Upper lobe of right lung (tissue), 1 donor: Measurements from ENCODE around the gene PSMD14. TPM values are rescaled to one million over a fixed set of nuclear protein-coding genes. Genes with fewer than 3 reads are reported as not detected.

ENCODE experiments used
- ATAC-seq: fragments of 200-7000 bp; cut with Tn5 transposase; one replicate; pipeline ENCODE4 v1.9.1; 2020; ENCODE audit warnings: mild to moderate bottlenecking, moderate library complexity
- DNase-seq: peaks from one replicate; pipeline ENCODE4 v3.0.0-alpha.2; 2020
- H3K27ac ChIP-seq: fragments of 200-600 bp; one replicate; pipeline ENCODE4 v1.8.0; 2022
- H3K27me3 ChIP-seq: fragments of 200-600 bp; one replicate; pipeline ENCODE4 v1.8.0; 2022; ENCODE audit warnings: mild to moderate bottlenecking
- H3K36me3 ChIP-seq: fragments of 200-600 bp; one replicate; pipeline ENCODE4 v1.8.0; 2022
- H3K4me1 ChIP-seq: fragments of 200-600 bp; one replicate; pipeline ENCODE4 v1.8.0; 2022
- H3K4me3 ChIP-seq: fragments of 200-600 bp; one replicate; pipeline ENCODE4 v1.8.0; 2022; ENCODE audit warnings: mild to moderate bottlenecking
- H3K9me3 ChIP-seq: fragments of 200-600 bp; one replicate; pipeline ENCODE4 v1.8.0; 2022
- intact Hi-C: fragments of 100-400 bp; cut with DNase I; formaldehyde crosslinking; loops from one replicate; pipeline ENCODE4 v1.11.0; 2022
- total RNA-seq: library from RNA; stranded (reverse); fragmentation: NEBNext Ultra II Directional; extraction: Animal tissue kit (Norgen Biotek cat#: 25700); gene quantifications from one replicate; pipeline ENCODE4 v1.2.1, GENCODE V29; 2021
- TF ChIP-seq, protein P1 (sequence below): fragments of 200-600 bp; IDR thresholded peaks from one replicate; pipeline ENCODE4 v1.8.0; 2022; ENCODE audit warnings: antibody characterized with exemption
- donor health status: DM: no; HTN: yes; CAD: no; lungs with severe emphysema.

PSMD14 gene
- total RNA-seq, 1 donor from 2014 or later = 33.0 TPM

DNA sequence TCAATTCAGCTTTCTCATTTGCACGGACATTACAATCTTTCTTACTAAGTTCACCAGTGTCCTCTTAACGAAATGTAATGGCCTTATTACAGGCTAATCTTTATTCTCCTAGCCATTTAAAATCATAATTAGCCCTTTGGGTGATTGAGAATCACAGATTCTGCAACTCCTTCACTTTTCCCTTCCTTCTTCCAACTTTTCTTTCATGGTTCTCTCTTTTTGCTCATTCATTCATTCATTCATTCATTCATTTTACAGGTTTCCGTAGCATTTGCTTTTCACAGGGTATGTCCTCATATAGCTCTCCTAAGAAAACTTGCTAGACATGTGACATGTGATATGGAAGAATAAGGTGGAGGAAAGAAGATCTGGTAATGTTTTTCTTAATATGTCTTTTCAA lies 123.9 kb downstream of the PSMD14 start:
- Histone ChIP-seq H3K27me3 (peaks cover 77% of the 10 kb centered on the region), H3K4me1 (no peaks in the 10 kb centered on the region), H3K27ac (no peak overlapping the region), H3K36me3 (no peaks in the 10 kb centered on the region), H3K4me3 (no peak overlapping the region), H3K9me3 (peaks cover 6% of the 10 kb centered on the region)
- TF ChIP-seq, protein P1, sequence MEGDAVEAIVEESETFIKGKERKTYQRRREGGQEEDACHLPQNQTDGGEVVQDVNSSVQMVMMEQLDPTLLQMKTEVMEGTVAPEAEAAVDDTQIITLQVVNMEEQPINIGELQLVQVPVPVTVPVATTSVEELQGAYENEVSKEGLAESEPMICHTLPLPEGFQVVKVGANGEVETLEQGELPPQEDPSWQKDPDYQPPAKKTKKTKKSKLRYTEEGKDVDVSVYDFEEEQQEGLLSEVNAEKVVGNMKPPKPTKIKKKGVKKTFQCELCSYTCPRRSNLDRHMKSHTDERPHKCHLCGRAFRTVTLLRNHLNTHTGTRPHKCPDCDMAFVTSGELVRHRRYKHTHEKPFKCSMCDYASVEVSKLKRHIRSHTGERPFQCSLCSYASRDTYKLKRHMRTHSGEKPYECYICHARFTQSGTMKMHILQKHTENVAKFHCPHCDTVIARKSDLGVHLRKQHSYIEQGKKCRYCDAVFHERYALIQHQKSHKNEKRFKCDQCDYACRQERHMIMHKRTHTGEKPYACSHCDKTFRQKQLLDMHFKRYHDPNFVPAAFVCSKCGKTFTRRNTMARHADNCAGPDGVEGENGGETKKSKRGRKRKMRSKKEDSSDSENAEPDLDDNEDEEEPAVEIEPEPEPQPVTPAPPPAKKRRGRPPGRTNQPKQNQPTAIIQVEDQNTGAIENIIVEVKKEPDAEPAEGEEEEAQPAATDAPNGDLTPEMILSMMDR = no peak
- DNase-seq = no peak
- no peak for ATAC-seq
- intact Hi-C loops = no loop called here

DNA sequence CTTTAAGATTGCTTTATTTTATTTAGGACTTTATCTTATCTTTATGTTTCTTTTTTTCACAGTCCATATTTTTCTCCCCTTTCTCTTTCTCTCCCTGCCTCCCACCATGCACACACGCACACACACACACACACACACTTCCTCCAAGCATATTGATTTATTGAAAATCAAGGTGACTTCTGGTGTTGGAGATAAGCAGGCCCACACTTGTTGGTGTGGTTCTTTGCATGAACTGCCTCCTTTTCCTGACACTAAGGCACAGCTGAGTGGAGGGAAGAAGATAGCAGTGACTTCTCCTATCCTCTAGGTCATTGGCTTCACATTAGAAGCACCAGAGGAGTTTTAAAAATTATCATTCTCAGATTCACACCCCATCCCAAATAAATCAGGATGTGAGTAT lies 125.9 kb downstream of the PSMD14 start:
- no peaks in the 10 kb centered on the region for H3K36me3 ChIP-seq
- no peak for DNase-seq
- peaks cover 57% of the 10 kb centered on the region for H3K27me3 ChIP-seq
- no peak overlapping the region for H3K27ac ChIP-seq
- peaks cover 6% of the 10 kb centered on the region for H3K9me3 ChIP-seq
- ATAC-seq = no peak
- intact Hi-C loops = no loop called here
- no peak overlapping the region for H3K4me3 ChIP-seq
- H3K4me1 ChIP-seq = no peaks in the 10 kb centered on the region
- TF ChIP-seq, protein P1 = no peak

DNA sequence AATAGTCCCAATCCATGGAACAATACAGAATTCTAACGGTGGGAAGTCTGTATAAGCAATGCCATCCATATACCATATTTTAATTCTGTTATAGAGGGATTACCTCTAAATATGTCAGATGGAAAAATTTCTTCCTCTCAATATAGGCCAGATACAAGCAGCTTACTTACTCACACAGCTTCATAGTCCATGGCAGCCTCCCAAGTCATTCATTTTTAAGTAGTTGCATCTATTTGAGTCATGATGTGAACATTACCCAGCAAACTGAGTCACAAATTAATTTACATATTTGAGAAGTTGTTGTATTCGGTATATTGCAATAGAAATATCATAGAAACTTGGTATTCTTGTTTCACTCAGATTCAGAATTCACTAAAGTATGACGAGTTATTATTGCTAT lies 128.2 kb downstream of the PSMD14 start:
- intact Hi-C loops = no loop called here
- no peak for DNase-seq
- no peak overlapping the region for H3K27ac ChIP-seq

DNA sequence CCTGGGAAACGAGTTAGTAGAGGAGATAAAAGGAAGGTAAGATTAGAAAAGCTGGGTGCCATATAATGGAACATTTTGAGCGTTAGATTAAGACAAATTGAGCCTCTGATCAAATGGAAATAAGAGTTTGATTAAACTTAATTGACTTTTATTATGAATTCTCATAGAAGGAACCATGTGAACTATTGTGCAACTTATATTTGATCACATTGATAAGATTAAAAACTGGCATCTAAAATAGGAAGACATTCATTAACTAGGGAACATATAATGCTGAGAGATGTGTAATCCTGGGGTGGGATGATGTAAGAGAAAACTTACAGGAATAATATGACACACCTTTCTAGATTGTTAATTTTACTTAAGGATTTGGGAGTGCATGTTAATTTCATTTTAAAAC lies 130.4 kb downstream of the PSMD14 start:
- Histone ChIP-seq H3K9me3 (peaks cover 6% of the 10 kb centered on the region), H3K4me3 (no peak overlapping the region), H3K27ac (no peak overlapping the region), H3K27me3 (peaks cover 32% of the 10 kb centered on the region), H3K36me3 (no peaks in the 10 kb centered on the region), H3K4me1 (no peaks in the 10 kb centered on the region)
- ATAC-seq (no peak), DNase-seq (no peak)
- TF ChIP-seq, protein P1 = no peak
- intact Hi-C loops = no loop called here

More for the DNA sequence above, 128.2 kb downstream of the PSMD14 start:
- H3K36me3 ChIP-seq = no peaks in the 10 kb centered on the region
- H3K27me3 ChIP-seq = peaks cover 36% of the 10 kb centered on the region
- H3K4me3 ChIP-seq = no peak overlapping the region
- no peaks in the 10 kb centered on the region for H3K4me1 ChIP-seq
- TF ChIP-seq, protein P1 = no peak
- H3K9me3 ChIP-seq = peaks cover 6% of the 10 kb centered on the region
- ATAC-seq = no peak

DNA sequence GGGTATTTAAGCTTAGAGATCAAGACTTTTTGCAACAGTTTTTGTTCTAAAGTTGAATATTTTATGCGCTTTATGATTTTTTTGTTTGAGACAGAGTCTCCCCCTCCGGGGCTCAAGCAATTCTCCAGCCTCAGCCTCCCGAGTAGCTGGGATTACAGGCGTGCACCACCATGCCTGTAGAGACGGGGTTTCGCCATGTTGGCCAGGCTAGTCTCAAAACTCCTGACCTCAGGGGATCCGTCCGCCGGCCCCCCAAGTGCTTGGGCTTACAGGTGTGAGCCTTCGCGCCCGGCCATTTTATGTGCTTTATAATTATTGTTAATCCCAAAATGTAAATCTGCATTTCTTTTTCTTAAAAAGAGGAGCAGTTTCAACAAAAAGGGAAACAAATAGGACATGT lies 136.9 kb downstream of the PSMD14 start:
- intact Hi-C loops = no loop called here
- Histone ChIP-seq H3K36me3 (no peaks in the 10 kb centered on the region), H3K9me3 (no peaks in the 10 kb centered on the region), H3K27ac (no peak overlapping the region), H3K4me3 (no peak overlapping the region), H3K4me1 (no peaks in the 10 kb centered on the region), H3K27me3 (peaks cover 12% of the 10 kb centered on the region)
- ATAC-seq (no peak), DNase-seq (no peak)
- TF ChIP-seq, protein P1 = no peak

DNA sequence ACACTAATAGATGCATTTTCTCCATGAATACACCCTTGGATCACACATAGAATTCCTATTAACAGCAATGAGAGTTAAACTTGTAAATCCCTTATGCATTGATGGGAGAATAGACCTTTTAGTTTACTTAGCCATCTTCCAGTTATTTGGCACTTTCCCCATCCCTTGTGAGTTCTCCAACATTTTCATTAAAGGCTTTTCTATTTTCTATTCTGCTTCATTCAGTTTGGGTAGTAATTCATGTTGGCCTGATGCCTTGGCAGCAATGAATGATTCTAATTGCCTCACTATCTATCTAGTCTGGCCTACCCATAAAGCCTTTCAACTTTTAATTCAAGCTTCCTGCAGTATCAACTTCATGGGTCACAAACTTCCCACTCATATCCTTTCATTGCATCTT lies 140.2 kb downstream of the PSMD14 start:
- DNase-seq (no peak), ATAC-seq (no peak)
- H3K27ac ChIP-seq = no peak overlapping the region
- no peaks in the 10 kb centered on the region for H3K36me3 ChIP-seq
- peaks cover 2% of the 10 kb centered on the region for H3K27me3 ChIP-seq
- no peak overlapping the region for H3K4me3 ChIP-seq
- intact Hi-C loops = no loop called here
- no peaks in the 10 kb centered on the region for H3K4me1 ChIP-seq
- no peaks in the 10 kb centered on the region for H3K9me3 ChIP-seq
- TF ChIP-seq, protein P1 = no peak
